Retinal pigment epithelial cell (primary cell): ENCODE data around the gene MLLT10.
"Not testable (repeated sequence)": the region's sequence is repeated elsewhere in the genome, so short reads cannot be mapped to it uniquely, and the experiment has no call there.

Source experiments
- DNase-seq: peaks from one replicate; pipeline ENCODE4 v3.0.0-alpha.2; 2010; ENCODE audit warnings: low read depth
- H3K4me3 ChIP-seq: 2 replicates; pipeline ENCODE4 v1.5.1; 2011; ENCODE audit warnings: mild to moderate bottlenecking, low read length, control low read depth, moderate library complexity
- TF ChIP-seq, protein P1 (sequence below): conservative IDR thresholded peaks from 2 replicates; pipeline ENCODE4 v1.5.1; 2011; ENCODE audit warnings: low read depth, low read length, control low read depth, inconsistent platforms

Gene MLLT10

DNA sequence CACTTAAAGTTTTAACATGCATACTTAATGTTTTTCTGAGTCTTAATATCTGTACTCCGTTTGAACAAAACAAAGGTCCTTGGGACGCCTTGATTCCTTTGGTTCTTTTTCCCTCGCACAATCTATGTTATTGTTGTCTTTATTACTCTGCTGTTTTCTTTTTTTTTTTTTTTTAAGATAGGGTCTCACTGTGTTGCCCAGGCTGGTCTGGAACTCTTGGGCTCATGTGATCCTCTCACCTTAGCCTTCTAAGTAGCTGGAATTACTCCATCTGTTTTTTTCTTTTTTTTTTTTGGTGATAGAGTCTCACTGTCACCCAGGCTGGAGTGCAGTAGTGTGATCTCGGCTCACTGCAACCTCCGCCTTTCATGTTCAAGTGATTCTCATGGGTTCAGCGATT is 13.2 kb downstream of the MLLT10 start:
- no peak for DNase-seq
- H3K4me3 ChIP-seq, result no peak overlapping the region
- TF ChIP-seq, protein P1, sequence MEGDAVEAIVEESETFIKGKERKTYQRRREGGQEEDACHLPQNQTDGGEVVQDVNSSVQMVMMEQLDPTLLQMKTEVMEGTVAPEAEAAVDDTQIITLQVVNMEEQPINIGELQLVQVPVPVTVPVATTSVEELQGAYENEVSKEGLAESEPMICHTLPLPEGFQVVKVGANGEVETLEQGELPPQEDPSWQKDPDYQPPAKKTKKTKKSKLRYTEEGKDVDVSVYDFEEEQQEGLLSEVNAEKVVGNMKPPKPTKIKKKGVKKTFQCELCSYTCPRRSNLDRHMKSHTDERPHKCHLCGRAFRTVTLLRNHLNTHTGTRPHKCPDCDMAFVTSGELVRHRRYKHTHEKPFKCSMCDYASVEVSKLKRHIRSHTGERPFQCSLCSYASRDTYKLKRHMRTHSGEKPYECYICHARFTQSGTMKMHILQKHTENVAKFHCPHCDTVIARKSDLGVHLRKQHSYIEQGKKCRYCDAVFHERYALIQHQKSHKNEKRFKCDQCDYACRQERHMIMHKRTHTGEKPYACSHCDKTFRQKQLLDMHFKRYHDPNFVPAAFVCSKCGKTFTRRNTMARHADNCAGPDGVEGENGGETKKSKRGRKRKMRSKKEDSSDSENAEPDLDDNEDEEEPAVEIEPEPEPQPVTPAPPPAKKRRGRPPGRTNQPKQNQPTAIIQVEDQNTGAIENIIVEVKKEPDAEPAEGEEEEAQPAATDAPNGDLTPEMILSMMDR, result no peak

DNA sequence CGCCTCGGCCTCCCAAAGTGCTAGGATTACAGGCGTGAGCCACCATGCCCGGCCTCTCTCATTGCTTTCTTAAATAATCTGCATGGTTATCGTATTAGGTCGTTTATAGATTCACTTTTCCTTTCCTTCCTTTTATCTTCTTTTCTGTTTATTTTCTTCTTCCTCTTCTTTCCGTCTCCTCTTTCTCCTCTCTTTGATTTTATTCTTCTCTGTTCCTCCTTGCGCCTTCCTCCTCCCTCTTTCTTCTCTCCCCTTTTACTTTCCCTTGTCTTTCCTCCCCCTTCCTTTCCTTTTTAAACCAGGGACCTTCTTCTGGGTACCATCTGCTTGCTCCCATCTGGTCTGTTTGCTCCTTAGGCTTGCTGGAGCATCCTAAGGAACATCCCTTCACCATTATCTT is 18.6 kb downstream of the MLLT10 start:
- no peak for DNase-seq
- H3K4me3 ChIP-seq, result no peak overlapping the region
- TF ChIP-seq, protein P1, result no peak

DNA sequence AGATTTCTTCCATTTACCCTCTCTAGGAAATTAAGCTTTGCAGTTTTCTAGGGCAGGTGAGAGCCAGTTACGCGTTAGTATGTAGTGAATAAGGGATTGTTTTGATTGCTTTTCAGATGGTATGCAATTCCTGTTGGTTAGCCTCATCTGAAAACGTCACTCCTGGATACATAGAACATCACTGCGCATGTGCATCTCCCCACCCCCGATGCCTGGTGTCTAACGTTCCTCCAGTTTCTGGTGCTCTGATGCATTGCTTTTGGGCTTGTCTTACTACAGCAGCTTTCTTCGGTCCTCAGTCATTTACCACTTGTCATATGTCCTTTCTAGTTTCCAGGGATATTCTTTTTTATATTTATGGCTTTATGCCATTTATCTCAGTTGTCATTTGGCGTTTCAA is 22.5 kb downstream of the MLLT10 start:
- TF ChIP-seq, protein P1, result no peak
- no peak overlapping the region for H3K4me3 ChIP-seq
- DNase-seq, result no peak

DNA sequence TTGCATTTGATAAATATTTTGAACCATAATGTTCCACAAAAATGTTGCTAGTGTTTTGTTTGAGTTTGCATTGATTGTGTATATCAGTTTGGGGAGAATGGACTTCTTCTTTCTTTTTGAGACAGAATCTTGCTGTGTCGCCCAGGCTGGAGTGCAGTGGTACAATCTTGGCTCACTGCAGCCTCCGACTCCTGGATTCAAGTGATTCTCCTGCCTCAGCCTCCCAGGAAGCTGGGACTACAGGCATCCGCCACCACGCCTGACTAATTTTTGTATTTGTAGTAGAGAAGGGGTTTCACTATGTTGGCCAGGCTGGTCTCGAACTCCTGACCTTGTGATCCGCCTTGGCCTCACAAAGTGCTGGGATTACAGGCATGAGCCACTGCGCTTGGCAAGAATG is 25.0 kb downstream of the MLLT10 start:
- not testable (repeated sequence) for H3K4me3 ChIP-seq, DNase-seq

DNA sequence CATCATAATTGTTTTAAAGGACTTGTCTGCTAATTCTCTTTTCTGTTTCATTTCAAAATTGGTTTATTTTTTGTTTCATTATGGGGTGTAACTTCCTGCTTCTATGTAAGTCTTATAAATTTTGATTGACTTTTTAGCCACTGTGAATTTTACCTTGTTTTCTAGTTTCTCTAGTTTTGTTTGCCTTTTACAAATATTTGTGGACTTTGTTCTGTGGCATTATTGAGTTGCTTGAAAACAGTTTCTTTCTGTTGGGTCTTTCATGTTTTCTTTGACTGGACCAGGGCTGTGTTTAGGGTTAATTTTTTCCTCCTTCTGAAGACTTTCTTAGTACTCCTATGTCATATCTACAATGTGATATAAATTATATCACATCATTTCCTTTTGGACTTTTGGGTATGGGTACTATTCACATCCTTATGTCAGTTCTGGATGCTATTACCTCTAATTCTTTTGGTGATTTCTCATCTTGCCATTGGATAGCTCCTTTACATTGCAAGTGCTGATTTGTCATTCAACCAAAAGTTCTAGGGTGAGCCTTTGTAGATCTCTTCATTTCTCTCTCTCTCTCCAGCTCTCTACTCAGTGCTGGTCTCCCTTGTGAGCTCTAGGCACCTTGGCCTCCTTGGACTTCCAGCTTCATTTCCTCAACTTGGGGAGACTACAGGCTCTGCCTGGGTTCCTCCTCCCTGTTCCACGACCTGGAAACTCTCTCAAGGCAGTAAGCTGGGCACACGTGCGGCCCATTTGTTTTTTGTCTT is 36.9 kb downstream of the MLLT10 start:
- H3K4me3 ChIP-seq, result no peak overlapping the region
- TF ChIP-seq, protein P1, result no peak
- DNase-seq, result no peak

DNA sequence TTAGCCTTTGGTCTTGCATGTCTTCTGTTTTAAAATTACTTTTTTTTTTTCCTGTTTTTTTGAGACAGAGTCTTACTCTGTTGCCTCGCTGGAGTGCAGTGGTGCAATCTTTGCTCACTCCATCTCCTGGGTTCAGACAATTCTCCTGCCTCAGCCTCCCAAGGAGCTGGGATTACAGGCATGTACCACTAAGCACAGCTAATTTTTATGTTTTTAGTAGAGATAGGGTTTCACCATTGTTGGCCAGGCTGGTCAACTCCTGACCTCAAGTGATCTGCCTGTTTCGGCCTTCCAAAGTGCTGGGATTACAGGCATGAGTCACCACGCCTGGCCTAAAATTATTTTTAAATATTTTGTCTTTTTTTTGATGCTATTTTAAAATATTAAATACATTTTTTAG is 38.5 kb downstream of the MLLT10 start:
- DNase-seq, result peak; percentile 27
- TF ChIP-seq, protein P1, result no peak
- H3K4me3 ChIP-seq, result no peak overlapping the region

DNA sequence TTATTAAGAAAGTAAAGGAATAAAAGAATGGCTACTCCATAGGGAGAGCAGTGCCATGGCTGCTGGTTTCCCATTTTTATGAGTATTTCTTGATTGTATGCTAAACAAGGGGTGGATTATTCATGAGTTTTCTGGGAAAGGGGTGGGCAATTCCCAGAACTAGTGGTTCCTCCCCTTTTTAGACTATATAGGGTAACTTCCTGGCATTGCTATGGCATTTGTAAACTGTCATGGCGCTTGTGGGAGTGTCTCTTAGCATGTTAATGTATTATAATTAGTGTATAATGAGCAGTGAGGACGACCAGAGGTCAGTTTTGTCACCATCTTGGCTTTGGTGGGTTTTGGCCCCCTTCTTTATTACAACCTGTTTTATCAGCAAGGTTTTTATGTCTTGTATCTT is 40.5 kb downstream of the MLLT10 start:
- H3K4me3 ChIP-seq, DNase-seq: not testable (repeated sequence)

DNA sequence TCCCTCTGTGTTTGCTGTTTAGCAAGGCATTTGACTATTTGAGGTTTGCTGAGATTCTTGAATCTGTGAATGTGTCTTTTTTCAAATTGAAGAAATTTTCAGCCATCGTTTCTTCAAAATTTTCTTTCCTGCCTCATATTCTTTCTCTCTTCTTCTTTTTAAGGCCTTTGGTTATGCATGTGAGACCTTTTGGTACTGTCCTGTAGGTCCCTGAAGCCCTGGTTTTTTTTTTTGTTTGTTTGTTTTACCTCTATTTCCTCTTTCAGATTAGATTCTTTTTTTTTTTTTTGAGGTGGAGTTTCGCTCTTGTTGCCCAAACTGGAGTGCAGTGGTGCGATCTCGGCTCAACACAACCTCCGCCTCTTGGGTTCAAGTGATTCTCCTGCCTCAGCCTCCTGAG is 45.3 kb downstream of the MLLT10 start:
- TF ChIP-seq, protein P1, result no peak
- H3K4me3 ChIP-seq, result no peak overlapping the region
- no peak for DNase-seq

DNA sequence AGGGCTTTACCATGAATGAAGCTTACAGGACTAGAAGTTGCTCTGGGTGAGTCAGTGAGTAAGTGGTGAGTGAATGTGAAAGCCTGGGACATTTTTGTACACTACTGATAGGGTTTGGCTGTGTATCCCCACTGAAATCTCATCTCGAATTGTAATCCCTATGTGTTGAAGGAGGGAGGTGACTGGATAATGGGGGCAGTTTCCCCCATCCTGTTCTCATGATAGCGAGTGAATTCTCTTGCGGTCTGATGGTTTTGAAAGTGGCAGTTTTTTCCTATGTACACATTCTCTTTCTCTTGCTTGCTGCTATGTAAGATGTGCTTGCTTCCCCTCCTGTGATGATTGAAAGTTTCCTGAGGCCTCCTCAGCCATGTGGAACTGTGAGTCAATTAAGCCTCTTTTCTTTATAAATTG is 47.4 kb downstream of the MLLT10 start:
- DNase-seq, result peak; percentile 15

More for the DNA sequence above, 47.4 kb downstream of the MLLT10 start:
- not testable (repeated sequence) for H3K4me3 ChIP-seq
